Thoracic aorta (tissue), 2 donors: ENCODE measurements around the gene ITGA5. TPM values are rescaled to one million over a fixed set of nuclear protein-coding genes. Genes with fewer than 3 reads are reported as not detected.
A peak's percentile ranks its signal among the peaks of the same experiment; 100 is the strongest.

Experiments
- ATAC-seq: fragments of 150-250 bp; one replicate; pipeline ENCODE4 v1.8.0; 2017; ENCODE audit warnings: low read depth; ENCODE audit not compliant: insufficient number of reproducible peaks, low FRiP score
- DNase-seq: peaks from one replicate; pipeline ENCODE4 v3.0.0-alpha.2; 2020; ENCODE audit warnings: low spot score
- H3K27ac ChIP-seq, 2 donors: fragments of 200-600 bp; sonication (generic); 1 replicate in 1 of 2; 2 replicates in 1 of 2; pipeline ENCODE4 v1.5.1; 2016; ENCODE audit warnings: mild to moderate bottlenecking in 2 of 2, moderate library complexity in 2 of 2
- H3K27me3 ChIP-seq: fragments of 200-600 bp; sonication (generic); replicated peaks from 2 replicates; pipeline ENCODE4 v1.6.0; 2016; ENCODE audit warnings: mild to moderate bottlenecking; ENCODE audit not compliant: insufficient read depth
- H3K36me3 ChIP-seq: fragments of 200-600 bp; sonication (generic); one replicate; pipeline ENCODE4 v1.5.1; 2016
- H3K4me1 ChIP-seq, 2 donors: fragments of 200-600 bp; sonication (generic); 1 replicate in 1 of 2; 2 replicates in 1 of 2; pipeline versions ENCODE4 v1.5.1 to v1.6.0; 2016; ENCODE audit warnings: low read depth in 2 of 2, mild to moderate bottlenecking in 1 of 2; ENCODE audit not compliant: control insufficient read depth in 1 of 2
- H3K4me3 ChIP-seq: fragments of 200-600 bp; sonication (generic); 2 replicates; pipeline ENCODE4 v1.5.1; 2016; ENCODE audit warnings: mild to moderate bottlenecking
- H3K9me3 ChIP-seq: fragments of 200-600 bp; sonication (generic); 2 replicates; pipeline ENCODE4 v1.5.1; 2016
- CTCF ChIP-seq: fragments of 200-600 bp; sonication (generic); IDR thresholded peaks from one replicate; pipeline ENCODE4 v1.5.1; 2019; ENCODE audit warnings: antibody characterized with exemption
- total RNA-seq, 2 donors: library from RNA; depleted of rRNA; stranded (reverse); fragments of >200 nt; gene quantifications; one replicate each; pipeline versions ENCODE4 v1.1.0 to v1.2.3, GENCODE V29; 2016

Gene ITGA5
- total RNA-seq, 2 donors from 2014 or later: 752 to 847 TPM

GRCh38 chr12:54393207-54393609 is 25.9 kb downstream of the ITGA5 start:
- no peak for DNase-seq
- Histone ChIP-seq H3K27ac (no peak overlapping the region), H3K4me3 (no peak overlapping the region), H3K27me3 (no peaks in the 10 kb centered on the region), H3K4me1 (peaks cover 0 to 14% of the 10 kb centered on the region in 2 donors), H3K36me3 (peaks cover 40% of the 10 kb centered on the region), H3K9me3 (no peaks in the 10 kb centered on the region)
- no peak for ATAC-seq
- no peak for TF ChIP-seq CTCF

- Histone ChIP-seq H3K27ac (no peak overlapping the region), H3K4me1 (peaks cover 0 to 14% of the 10 kb centered on the region in 2 donors), H3K4me3 (no peak overlapping the region), H3K9me3 (no peaks in the 10 kb centered on the region), H3K27me3 (no peaks in the 10 kb centered on the region), H3K36me3 (peaks cover 34% of the 10 kb centered on the region)
- ATAC-seq (no peak), DNase-seq (no peak)
- TF ChIP-seq CTCF: no peak
These were observed 26.4 kb downstream of the ITGA5 start for GRCh38 chr12:54392485-54393206.

GRCh38 chr12:54390668-54391551 is 28.2 kb downstream of the ITGA5 start:
- peak overlapping the region; percentile 65 for H3K4me3 ChIP-seq
- peaks cover 0 to 14% of the 10 kb centered on the region in 2 donors for H3K4me1 ChIP-seq
- no peaks in the 10 kb centered on the region for H3K9me3 ChIP-seq
- DNase-seq (no peak), ATAC-seq (no peak)
- no peak for TF ChIP-seq CTCF
- H3K27me3 ChIP-seq: no peaks in the 10 kb centered on the region
- peaks cover 19% of the 10 kb centered on the region for H3K36me3 ChIP-seq
- no peak overlapping the region for H3K27ac ChIP-seq

GRCh38 chr12:54390176-54390667 is 28.8 kb downstream of the ITGA5 start:
- ATAC-seq (no peak), DNase-seq (no peak)
- Histone ChIP-seq H3K27me3 (no peaks in the 10 kb centered on the region), H3K27ac (no peak overlapping the region), H3K4me3 (no peak overlapping the region), H3K4me1 (peaks cover 0 to 14% of the 10 kb centered on the region in 2 donors), H3K36me3 (peaks cover 14% of the 10 kb centered on the region), H3K9me3 (no peaks in the 10 kb centered on the region)
- no peak for TF ChIP-seq CTCF

GRCh38 chr12:54389607-54390175 is 29.4 kb downstream of the ITGA5 start:
- TF ChIP-seq CTCF: no peak
- H3K27me3 ChIP-seq: no peaks in the 10 kb centered on the region
- DNase-seq (no peak), ATAC-seq (no peak)
- H3K27ac ChIP-seq: no peak overlapping the region
- peaks cover 8% of the 10 kb centered on the region for H3K36me3 ChIP-seq
- no peaks in the 10 kb centered on the region for H3K9me3 ChIP-seq
- H3K4me3 ChIP-seq: no peak overlapping the region
- peaks cover 0 to 14% of the 10 kb centered on the region in 2 donors for H3K4me1 ChIP-seq
